ENCODE measurements around the gene DOK4. TPM values are rescaled to one million over a fixed set of nuclear protein-coding genes. Genes with fewer than 3 reads are reported as not detected.

Gene DOK4
- total RNA-seq, result 22.2 and 29.5 TPM in 2 replicates

GRCh38 chr16:57485916-57486857 is at the start of gene DOK4:
Gene DOK4 (minus strand): TSS chr16:57486493. CDS start chr16:57479507, 6,986 bp downstream.

GRCh38 chr16:57462209-57462977 is 23.9 kb downstream of the DOK4 start, which contains the start of gene POLR2C:
Gene POLR2C (plus strand): TSS chr16:57462679. CDS start chr16:57462725, 46 bp downstream.

GRCh38 chr16:57447186-57447962 is 38.9 kb downstream of the DOK4 start, which contains the start of the genes CIAPIN1 and COQ9:
Gene CIAPIN1 (minus strand): TSS chr16:57447385. CDS start chr16:57440928, 6,457 bp downstream.
Gene COQ9 (plus strand): TSS chr16:57447479. CDS start chr16:57447506, 27 bp downstream.

Other genes with a start within 250 kb of the DOK4 start
- gene ARL2BP, start 241.2 kb downstream of the DOK4 start, total RNA-seq, result 119 and 126 TPM in 2 replicates
- gene PLLP, start 201.8 kb downstream of the DOK4 start, total RNA-seq, result under 0.01 TPM in 2 replicates
- gene CCL22, start 127.7 kb downstream of the DOK4 start, total RNA-seq, result not detected in 2 replicates
- 0.32 TPM in 1 of 2 replicates, not detected in the other for gene CX3CL1, start 114.0 kb downstream of the DOK4 start, total RNA-seq
- gene CCL17, start 81.7 kb downstream of the DOK4 start, total RNA-seq, result not detected in 2 replicates
- 27.7 and 35.0 TPM in 2 replicates for gene CIAPIN1, start 39.1 kb downstream of the DOK4 start, total RNA-seq
- 34.4 and 35.4 TPM in 2 replicates for gene COQ9, start 39.0 kb downstream of the DOK4 start, total RNA-seq
- gene POLR2C, start 23.8 kb downstream of the DOK4 start, total RNA-seq, result 117 and 125 TPM in 2 replicates
- gene CCDC102A, start 50.1 kb upstream of the DOK4 start, total RNA-seq, result 23.0 and 23.2 TPM in 2 replicates
- 0.16 TPM in 1 of 2 replicates, not detected in the other for gene ADGRG5, start 56.1 kb upstream of the DOK4 start, total RNA-seq
- gene ADGRG1, start 142.1 kb upstream of the DOK4 start, total RNA-seq, result 1.8 and 5.3 TPM in 2 replicates
- gene ADGRG3, start 181.8 kb upstream of the DOK4 start, total RNA-seq, result not detected in 2 replicates
- gene DRC7, start 208.3 kb upstream of the DOK4 start, total RNA-seq, result under 0.01 TPM in 1 of 2 replicates, not detected in the other
- gene KATNB1, start 249.3 kb upstream of the DOK4 start, total RNA-seq, result 16.2 and 20.8 TPM in 2 replicates

Data from hair follicle dermal papilla cell (primary cell).